Kidney epithelial cell (primary cell): ENCODE results near the gene GNB3. TPM values are rescaled to one million over a fixed set of nuclear protein-coding genes. Genes with fewer than 3 reads are reported as not detected.
"Not testable (repeated sequence)": the region's sequence is repeated elsewhere in the genome, so short reads cannot be mapped to it uniquely, and the experiment has no call there.

Experiments
- DNase-seq: peaks from one replicate; pipeline ENCODE4 v3.0.0-alpha.2; 2010; ENCODE audit warnings: low read depth
- H3K27me3 ChIP-seq: 2 replicates; pipeline ENCODE4 v1.6.0; 2011; ENCODE audit warnings: low read length; ENCODE audit not compliant: control insufficient read depth, insufficient read depth
- H3K36me3 ChIP-seq: 2 replicates; pipeline ENCODE4 v1.5.1; 2011; ENCODE audit warnings: low read length; ENCODE audit not compliant: control insufficient read depth, insufficient read depth
- H3K4me3 ChIP-seq: 2 replicates; pipeline ENCODE4 v1.5.1; 2011; ENCODE audit warnings: low read depth, mild to moderate bottlenecking, control low read depth, low read length
- CTCF ChIP-seq: IDR thresholded peaks from 2 replicates; pipeline ENCODE4 v1.5.1; 2011; ENCODE audit warnings: mild to moderate bottlenecking, moderate library complexity, low read length, control low read depth, inconsistent platforms; ENCODE audit not compliant: insufficient read depth, poor library complexity, severe bottlenecking
- total RNA-seq: library from RNA; depleted of rRNA; stranded (reverse); fragments of >200 nt; gene quantifications from 2 replicates; pipeline ENCODE4 v1.2.3, GENCODE V29; 2015

Gene GNB3
- total RNA-seq, 1 donor from 2014 or later, result 0.38 TPM

GRCh38 chr12:6868211-6869048, 27.7 kb downstream of the GNB3 start:
- TF ChIP-seq CTCF, result peak; percentile 12
- no peaks in the 10 kb centered on the region for H3K27me3 ChIP-seq
- H3K36me3 ChIP-seq, result peaks cover 11% of the 10 kb centered on the region
- DNase-seq, result no peak
- H3K4me3 ChIP-seq, result peak overlapping the region; percentile 96

- Histone ChIP-seq H3K36me3 (peaks cover 11% of the 10 kb centered on the region), H3K4me3 (peak overlapping the region; percentile 96), H3K27me3 (no peaks in the 10 kb centered on the region)
- TF ChIP-seq CTCF, result peak; percentile 88
- DNase-seq, result no peak
Measured at GRCh38 chr12:6869049-6870021, 28.6 kb downstream of the GNB3 start.

- not testable (repeated sequence) for H3K4me3 ChIP-seq, H3K36me3 ChIP-seq, DNase-seq, H3K27me3 ChIP-seq
Measured at GRCh38 chr12:6870304-6870703, 29.6 kb downstream of the GNB3 start.

- Histone ChIP-seq H3K27me3 (no peaks in the 10 kb centered on the region), H3K4me3 (peak overlapping the region; percentile 76), H3K36me3 (peaks cover 9% of the 10 kb centered on the region)
- no peak for TF ChIP-seq CTCF
- no peak for DNase-seq
Measured at GRCh38 chr12:6871052-6871957, 30.6 kb downstream of the GNB3 start.

- no peaks in the 10 kb centered on the region for H3K27me3 ChIP-seq
- H3K4me3 ChIP-seq, result peak overlapping the region; percentile 76
- peak; percentile 97 for TF ChIP-seq CTCF
- H3K36me3 ChIP-seq, result peaks cover 9% of the 10 kb centered on the region
- DNase-seq, result no peak
Measured at GRCh38 chr12:6872073-6873048, 31.6 kb downstream of the GNB3 start.
